Measurements from ENCODE around the gene FSTL3. TPM values are rescaled to one million over a fixed set of nuclear protein-coding genes. Genes with fewer than 3 reads are reported as not detected.

Gene FSTL3
- total and polyA plus RNA-seq, 2 of the 13 experiments (the other 11 are each of a cell fraction or from before 2014, with no cell fraction given), result 13.5 to 15.6 TPM

GRCh38 chr19:633068-633785 lies 43.0 kb upstream of the FSTL3 start, which contains the start of gene POLRMT (continued):
- TF ChIP-seq PATZ1 (CRISPR knock-in tag; IDR thresholded peaks at IDR 0.05), result no peak
- TF ChIP-seq TAF1 (CRISPR knock-in tag; IDR thresholded peaks at IDR 0.05), result peak; percentile 23
- no peak for TF ChIP-seq NFKBIZ (CRISPR knock-in tag; IDR thresholded peaks at IDR 0.05)
- TF ChIP-seq ZNF766 (CRISPR knock-in tag; IDR thresholded peaks at IDR 0.05; ENCODE audit: borderline replicate concordance), result 0 out of 2 replicates have a peak, but pooled peaks have one; percentile 46
- no peak for TF ChIP-seq CERS6 (CRISPR knock-in tag; IDR thresholded peaks at IDR 0.05)
- no peak for TF ChIP-seq HMG20B (CRISPR knock-in tag; conservative IDR thresholded peaks at IDR 0.05)
- TF ChIP-seq CEBPB (IDR thresholded peaks at IDR 0.05; ENCODE audit: borderline replicate concordance, low read depth, low read length), result no peak
- no peak for TF ChIP-seq SMAD9 (CRISPR knock-in tag; IDR thresholded peaks at IDR 0.05)
- TF ChIP-seq JDP2 (CRISPR knock-in tag; IDR thresholded peaks at IDR 0.05; ENCODE audit: borderline replicate concordance), result no peak
- peak; percentile 62; the same call in 1 of the 2 replicates for TF ChIP-seq SIN3B (IDR thresholded peaks at IDR 0.05; ENCODE audit: low read length)
- TF ChIP-seq ZNF513 (CRISPR knock-in tag; conservative IDR thresholded peaks at IDR 0.05), result no peak
- peak; percentile 45 for TF ChIP-seq TBL1XR1 (IDR thresholded peaks at IDR 0.05; ENCODE audit: borderline replicate concordance, low read length, partially characterized antibody)
- TF ChIP-seq ZBTB14 (CRISPR knock-in tag; IDR thresholded peaks at IDR 0.05), result peak; percentile 60
- TF ChIP-seq RFX5 (IDR thresholded peaks at IDR 0.05; ENCODE audit: low read depth, low read length), result peak; percentile 58; the same call in 1 of the 2 replicates
- TF ChIP-seq SAP130 (CRISPR knock-in tag; IDR thresholded peaks at IDR 0.05; ENCODE audit: low read depth), result peak; percentile 90
- TF ChIP-seq ZNF10 (CRISPR knock-in tag; IDR thresholded peaks at IDR 0.05; ENCODE audit: borderline replicate concordance, low read depth), result no peak
- TF ChIP-seq BATF2 (CRISPR knock-in tag; IDR thresholded peaks at IDR 0.05), result no peak
- TF ChIP-seq ZNF3 (CRISPR knock-in tag; IDR thresholded peaks at IDR 0.05), result no peak
- no peak for TF ChIP-seq SETDB1 (CRISPR knock-in tag; IDR thresholded peaks at IDR 0.05; ENCODE audit: borderline replicate concordance)

Measured in HepG2 (cell line).